Parietal lobe (tissue), 1 donor: ENCODE results near the gene RBMX2. TPM values are rescaled to one million over a fixed set of nuclear protein-coding genes. Genes with fewer than 3 reads are reported as not detected.

Source experiments
- total RNA-seq: library from RNA; depleted of rRNA; stranded (reverse); fragments of >200 nt; gene quantifications from one replicate; pipeline ENCODE4 v1.2.3, GENCODE V29; 2014

The RBMX2 gene, protein sequence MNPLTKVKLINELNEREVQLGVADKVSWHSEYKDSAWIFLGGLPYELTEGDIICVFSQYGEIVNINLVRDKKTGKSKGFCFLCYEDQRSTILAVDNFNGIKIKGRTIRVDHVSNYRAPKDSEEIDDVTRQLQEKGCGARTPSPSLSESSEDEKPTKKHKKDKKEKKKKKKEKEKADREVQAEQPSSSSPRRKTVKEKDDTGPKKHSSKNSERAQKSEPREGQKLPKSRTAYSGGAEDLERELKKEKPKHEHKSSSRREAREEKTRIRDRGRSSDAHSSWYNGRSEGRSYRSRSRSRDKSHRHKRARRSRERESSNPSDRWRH
- 31.0 TPM for total RNA-seq

DNA sequence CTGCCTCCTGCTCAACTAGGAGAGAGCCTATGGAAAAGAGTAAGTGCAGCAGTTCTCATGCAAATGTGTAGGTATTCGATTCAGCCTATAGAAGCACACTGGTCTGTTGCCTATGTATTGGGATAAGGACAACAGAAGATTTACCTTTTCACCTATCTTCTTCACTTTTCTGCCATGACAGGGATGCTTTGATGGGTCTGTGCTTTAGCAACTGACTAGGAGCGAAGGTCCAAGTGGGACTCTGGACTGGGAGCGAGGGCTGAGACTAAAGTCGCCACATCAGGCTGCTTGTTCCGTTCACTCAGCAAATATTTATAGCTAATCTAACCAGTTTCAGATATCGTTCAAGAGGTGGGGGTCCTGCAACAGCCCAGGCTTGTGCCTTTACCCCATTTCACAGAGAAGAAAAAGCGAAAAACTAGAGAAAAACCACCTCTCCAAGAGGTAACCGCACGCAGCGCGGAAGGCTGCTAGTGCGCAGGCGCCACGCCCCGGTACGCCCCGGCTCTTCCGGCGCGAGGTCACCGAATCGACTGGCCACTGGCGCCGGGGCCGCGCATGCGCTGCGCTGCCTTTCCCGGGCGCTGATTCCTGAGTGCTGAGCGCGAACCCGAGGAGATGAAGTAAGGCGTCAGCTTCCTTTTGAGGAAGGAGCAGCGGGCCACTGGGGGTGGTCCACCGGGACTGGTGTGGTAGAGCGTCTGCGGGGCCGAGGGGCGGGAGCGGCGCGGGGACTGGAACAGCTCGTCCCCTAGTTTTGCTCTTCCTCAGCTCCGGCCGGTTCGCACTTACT, at the start of gene RBMX2:
TSS of gene RBMX2 (plus strand) at position 573 of the 793 bp plus-strand sequence. CDS start at position 619, 46 bp downstream.

DNA sequence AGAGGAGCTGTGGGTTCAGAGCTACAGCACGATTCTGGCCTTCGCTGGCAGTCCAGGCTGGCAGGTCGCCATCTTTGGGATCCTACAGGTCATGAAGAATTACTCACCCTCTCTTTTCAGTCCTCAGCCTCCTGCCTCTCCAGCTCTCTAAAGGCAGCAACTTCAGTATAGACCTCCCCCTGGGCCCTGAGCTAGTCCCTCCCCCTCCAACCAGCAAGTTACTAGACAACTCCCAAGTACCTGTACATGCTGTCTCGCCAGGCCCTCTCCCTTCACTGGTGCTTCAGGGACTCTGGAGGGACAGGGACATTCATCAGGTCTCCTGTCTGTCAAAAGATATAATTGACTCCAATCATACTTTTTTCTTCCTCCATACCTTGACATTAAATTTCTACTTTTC, 16.3 kb upstream of the RBMX2 start, which contains the start of gene GPR119:
TSS of gene GPR119 (minus strand) at position 155 of the 400 bp plus-strand sequence. CDS start 227 bp downstream, outside the sequence.

Other genes starting within 250 kb of the RBMX2 start
- 10.3 TPM for gene AIFM1, start 236.1 kb upstream of the RBMX2 start, total RNA-seq
- 29.1 TPM for gene RAB33A, start 230.0 kb upstream of the RBMX2 start, total RNA-seq
- gene ZNF280C, start 133.1 kb upstream of the RBMX2 start, total RNA-seq = 15.0 TPM
- 29.4 TPM for gene SLC25A14, start 62.1 kb upstream of the RBMX2 start, total RNA-seq
- not detected for gene GPR119, start 16.3 kb upstream of the RBMX2 start, total RNA-seq